GM12891 (cell line): ENCODE results near the gene CATSPER3.

ENCODE experiments used
- DNase-seq: peaks from one replicate; pipeline ENCODE4 v3.0.0; 2011; ENCODE audit warnings: low spot score; ENCODE audit not compliant: insufficient read length
- FAIRE-seq: peaks from 2 replicates; lab custom pipeline; 2011; peaks lifted over from hg19 to GRCh38; lab: Jason Lieb, UNC
- PAX5 ChIP-seq: IDR thresholded peaks from 2 replicates; pipeline ENCODE4 v1.6.1; 2011; ENCODE audit warnings: low read length, moderate library complexity, mild to moderate bottlenecking; ENCODE audit not compliant: insufficient read depth, severe bottlenecking
- POLR2A ChIP-seq: IDR thresholded peaks from 2 replicates; pipeline ENCODE4 v1.6.1; 2011; ENCODE audit warnings: low read depth, low read length, control low read depth
- POLR2AphosphoS5 ChIP-seq: IDR thresholded peaks from 2 replicates; pipeline ENCODE4 v1.6.1; 2011; ENCODE audit warnings: low read depth, low read length, control low read depth
- POU2F2 ChIP-seq: IDR thresholded peaks from 2 replicates; pipeline ENCODE4 v1.6.1; 2011; ENCODE audit warnings: low read depth, mild to moderate bottlenecking, control low read depth, low read length, moderate library complexity
- SPI1 ChIP-seq: IDR thresholded peaks from 2 replicates; pipeline ENCODE4 v1.6.1; 2011; ENCODE audit warnings: low read depth, low read length, control low read depth
- TAF1 ChIP-seq: IDR thresholded peaks from 2 replicates; pipeline ENCODE4 v1.6.1; 2011; ENCODE audit warnings: low read depth, low read length, control low read depth

CATSPER3 gene

GRCh38 chr5:135040034-135040332 is 72.3 kb downstream of the CATSPER3 start:
- DNase-seq: no peak
- TF ChIP-seq POLR2AphosphoS5: no peak
- TF ChIP-seq POLR2A: no peak
- TF ChIP-seq PAX5: no peak
- no peak for TF ChIP-seq TAF1
- no peak for TF ChIP-seq SPI1
- no peak for TF ChIP-seq POU2F2
- FAIRE-seq: no peak

- TF ChIP-seq POLR2AphosphoS5 (no peak), POLR2A (no peak), TAF1 (no peak), SPI1 (no peak), POU2F2 (no peak), PAX5 (no peak)
- DNase-seq (no peak), FAIRE-seq (no peak)
Measured at GRCh38 chr5:135040333-135041144, 72.8 kb downstream of the CATSPER3 start.

- no peak for FAIRE-seq
- TF ChIP-seq SPI1 (no peak), POLR2AphosphoS5 (no peak), POU2F2 (no peak), PAX5 (no peak), POLR2A (no peak), TAF1 (no peak)
Measured at GRCh38 chr5:135041145-135041587, 73.5 kb downstream of the CATSPER3 start.

DNA sequence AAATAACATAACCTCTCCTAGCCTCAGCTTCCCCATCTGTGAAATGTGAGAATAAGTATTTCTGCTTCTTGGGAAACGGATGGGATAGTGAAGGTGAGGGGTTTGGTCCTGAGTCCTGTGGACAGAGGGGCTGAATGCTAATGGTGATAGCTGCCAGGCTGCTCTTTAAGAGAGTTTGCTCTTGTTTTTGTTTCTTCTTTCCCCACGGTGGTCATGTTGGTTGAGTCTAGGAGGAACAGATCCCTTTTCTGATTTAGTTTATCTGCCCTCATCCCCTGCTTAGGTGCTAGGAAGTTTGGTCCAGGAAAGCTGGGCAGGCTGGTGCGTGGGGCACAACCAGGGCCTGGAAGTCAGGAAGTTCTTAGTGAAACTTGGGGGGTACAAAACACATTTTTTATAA is 74.0 kb downstream of the CATSPER3 start:
- DNase-seq (no peak), FAIRE-seq (no peak)
- TF ChIP-seq TAF1 (no peak), POLR2AphosphoS5 (no peak), SPI1 (no peak), PAX5 (no peak), POU2F2 (no peak), POLR2A (no peak)

More at GRCh38 chr5:135041145-135041587, 73.5 kb downstream of the CATSPER3 start:
- no peak for DNase-seq

- FAIRE-seq (no peak), DNase-seq (no peak)
- TF ChIP-seq PAX5 (no peak), POU2F2 (no peak), SPI1 (no peak), TAF1 (no peak), POLR2AphosphoS5 (no peak), POLR2A (no peak)
Measured at GRCh38 chr5:135042595-135042994, 74.9 kb downstream of the CATSPER3 start.

- TF ChIP-seq SPI1 (no peak), TAF1 (no peak), POLR2A (no peak), POLR2AphosphoS5 (no peak), PAX5 (no peak), POU2F2 (no peak)
- no peak for FAIRE-seq
- DNase-seq: no peak
Measured at GRCh38 chr5:135045488-135045887, 77.8 kb downstream of the CATSPER3 start.

DNA sequence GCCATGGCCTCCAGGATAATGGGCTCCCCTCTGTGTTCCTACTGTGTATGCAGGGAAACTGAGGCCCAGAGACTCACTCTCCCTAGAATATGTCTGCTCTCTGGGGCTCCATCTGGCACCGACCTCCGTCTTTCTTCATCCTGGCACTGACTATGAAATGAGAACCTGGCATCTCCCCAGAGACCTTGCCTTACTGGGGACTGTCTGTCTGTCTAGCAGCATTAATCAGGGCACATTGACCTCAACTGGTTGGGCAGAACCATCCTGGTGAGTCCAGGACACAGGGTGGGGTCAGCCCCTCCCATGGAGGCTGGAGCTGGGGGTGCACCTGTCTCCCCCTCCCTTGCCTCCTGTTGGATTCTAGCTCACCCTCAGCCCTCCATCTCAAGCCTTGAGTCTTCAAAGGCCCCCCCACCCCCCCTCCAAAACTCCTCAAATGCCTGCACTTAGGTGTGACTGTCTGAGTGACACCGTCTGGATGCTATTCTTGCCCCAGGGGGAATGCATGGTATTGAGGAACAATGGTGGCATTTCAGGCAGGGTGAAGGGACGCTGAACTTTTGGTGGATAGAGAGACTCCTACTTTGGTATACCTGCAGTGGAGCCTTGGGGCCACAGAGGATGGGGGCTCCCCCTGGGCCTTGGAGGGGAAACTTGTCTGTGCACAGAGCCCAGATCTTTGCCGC is 79.1 kb downstream of the CATSPER3 start:
- no peak for TF ChIP-seq POLR2A
- TF ChIP-seq POLR2AphosphoS5: no peak
- TF ChIP-seq PAX5: no peak
- TF ChIP-seq TAF1: no peak
- no peak for TF ChIP-seq POU2F2
- TF ChIP-seq SPI1: no peak
- DNase-seq (no peak), FAIRE-seq (no peak)

- no peak for DNase-seq
- no peak for TF ChIP-seq TAF1
- TF ChIP-seq POLR2AphosphoS5: no peak
- TF ChIP-seq PAX5: no peak
- TF ChIP-seq SPI1: no peak
- TF ChIP-seq POU2F2: no peak
- no peak for TF ChIP-seq POLR2A
- FAIRE-seq: no peak
Measured at GRCh38 chr5:135047347-135047695, 79.6 kb downstream of the CATSPER3 start.

GRCh38 chr5:135048286-135048685 is 80.6 kb downstream of the CATSPER3 start:
- FAIRE-seq (no peak), DNase-seq (no peak)
- TF ChIP-seq PAX5 (no peak), POU2F2 (no peak), POLR2A (no peak), POLR2AphosphoS5 (no peak)
